ENCODE measurements around the gene TP53BP1.

The TP53BP1 gene

DNA sequence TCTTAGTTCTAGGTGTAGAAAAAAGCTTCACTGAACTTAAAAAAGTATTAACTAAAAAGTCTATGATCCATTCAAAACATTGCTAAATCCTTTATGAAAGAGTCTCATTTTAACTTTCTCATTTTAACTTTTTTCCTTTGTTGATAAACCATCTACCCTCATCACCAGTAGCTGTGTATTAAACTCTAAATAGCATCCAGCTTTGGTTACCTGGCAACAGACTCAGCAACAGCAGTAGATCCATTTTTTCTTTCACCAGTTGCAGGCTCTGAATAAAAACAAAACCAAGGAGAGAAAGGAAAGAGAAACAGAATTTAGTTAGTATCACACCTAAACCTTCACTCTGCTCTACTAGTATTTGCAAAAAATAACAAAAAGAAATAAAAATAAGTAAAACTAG lies 51.6 kb downstream of the TP53BP1 start:
- no peak overlapping the region for H3K4me3 ChIP-seq (ENCODE audit: low read depth, low read length)
- H3K79me2 ChIP-seq (ENCODE audit: control insufficient read depth, insufficient read depth, low read length, unreplicated experiment) = no peaks in the 10 kb centered on the region
- H3K27me3 ChIP-seq (ENCODE audit: insufficient read depth, low read length) = no peaks in the 10 kb centered on the region
- H3K27ac ChIP-seq (ENCODE audit: low read depth, low read length) = peak overlapping the region; percentile 94
- peaks cover 9% of the 10 kb centered on the region for H3K4me1 ChIP-seq (ENCODE audit: control insufficient read depth, insufficient read depth, low read length, unreplicated experiment)
- H3K36me3 ChIP-seq (ENCODE audit: insufficient read depth, low read length) = peaks cover 18% of the 10 kb centered on the region
- H2AFZ ChIP-seq (ENCODE audit: low read length, unreplicated experiment) = no peak overlapping the region

DNA sequence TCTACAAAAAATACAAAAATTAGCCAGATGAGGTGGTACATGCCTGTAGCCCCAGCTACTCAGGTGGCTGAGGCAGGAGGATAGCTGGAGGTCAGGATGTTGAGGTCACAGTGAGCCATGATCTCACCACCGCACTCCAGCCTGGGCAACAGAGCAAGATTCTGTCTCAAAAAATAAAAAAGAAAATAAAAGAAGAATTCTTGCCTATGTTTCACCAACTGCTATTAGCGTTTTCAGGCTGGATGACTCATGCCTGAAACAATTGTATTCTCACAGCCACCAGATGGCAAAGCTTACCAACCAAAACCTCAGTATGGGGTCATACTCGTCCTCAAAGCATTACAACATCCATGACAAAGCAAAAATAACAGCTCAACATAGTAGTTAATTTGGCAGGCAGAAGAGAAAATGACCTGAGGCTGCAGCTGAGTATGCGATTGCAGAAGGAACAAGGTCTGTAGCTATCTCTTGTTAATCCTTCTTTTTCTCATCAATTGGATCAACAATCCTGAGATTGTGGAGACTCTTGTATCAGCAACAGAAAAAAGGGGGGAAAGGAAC lies 52.2 kb downstream of the TP53BP1 start:
- Histone ChIP-seq H2AFZ (ENCODE audit: low read length, unreplicated experiment) (no peak overlapping the region), H3K79me2 (ENCODE audit: control insufficient read depth, insufficient read depth, low read length, unreplicated experiment) (no peaks in the 10 kb centered on the region), H3K4me3 (ENCODE audit: low read depth, low read length) (no peak overlapping the region), H3K36me3 (ENCODE audit: insufficient read depth, low read length) (peaks cover 16% of the 10 kb centered on the region), H3K4me1 (ENCODE audit: control insufficient read depth, insufficient read depth, low read length, unreplicated experiment) (peaks cover 9% of the 10 kb centered on the region), H3K27me3 (ENCODE audit: insufficient read depth, low read length) (no peaks in the 10 kb centered on the region), H3K27ac (ENCODE audit: low read depth, low read length) (peak overlapping the region; percentile 94)

DNA sequence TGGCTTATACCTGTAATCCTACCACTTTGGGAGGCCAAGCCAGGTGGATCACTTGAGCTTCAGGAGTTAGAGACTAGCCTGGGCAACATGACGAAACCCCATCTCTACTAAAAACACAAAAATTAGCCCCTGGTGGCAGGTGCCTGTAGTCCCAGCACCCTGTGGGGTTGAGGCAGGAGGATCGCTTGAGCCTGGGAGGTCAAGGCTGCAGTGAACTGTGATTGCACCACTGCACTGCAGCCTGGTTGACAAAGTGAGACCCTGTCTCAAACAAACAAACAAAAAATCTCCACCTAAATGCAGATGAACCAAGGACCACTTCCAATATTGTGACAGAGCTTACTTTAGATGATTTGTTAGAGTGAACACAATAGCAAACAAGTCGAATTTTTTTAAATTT lies 53.7 kb downstream of the TP53BP1 start:
- H3K79me2 ChIP-seq (ENCODE audit: control insufficient read depth, insufficient read depth, low read length, unreplicated experiment) = no peaks in the 10 kb centered on the region
- peaks cover 9% of the 10 kb centered on the region for H3K4me1 ChIP-seq (ENCODE audit: control insufficient read depth, insufficient read depth, low read length, unreplicated experiment)
- H3K4me3 ChIP-seq (ENCODE audit: low read depth, low read length) = no peak overlapping the region
- H3K27ac ChIP-seq (ENCODE audit: low read depth, low read length) = no peak overlapping the region
- H3K36me3 ChIP-seq (ENCODE audit: insufficient read depth, low read length) = peaks cover 13% of the 10 kb centered on the region
- no peaks in the 10 kb centered on the region for H3K27me3 ChIP-seq (ENCODE audit: insufficient read depth, low read length)
- no peak overlapping the region for H2AFZ ChIP-seq (ENCODE audit: low read length, unreplicated experiment)

DNA sequence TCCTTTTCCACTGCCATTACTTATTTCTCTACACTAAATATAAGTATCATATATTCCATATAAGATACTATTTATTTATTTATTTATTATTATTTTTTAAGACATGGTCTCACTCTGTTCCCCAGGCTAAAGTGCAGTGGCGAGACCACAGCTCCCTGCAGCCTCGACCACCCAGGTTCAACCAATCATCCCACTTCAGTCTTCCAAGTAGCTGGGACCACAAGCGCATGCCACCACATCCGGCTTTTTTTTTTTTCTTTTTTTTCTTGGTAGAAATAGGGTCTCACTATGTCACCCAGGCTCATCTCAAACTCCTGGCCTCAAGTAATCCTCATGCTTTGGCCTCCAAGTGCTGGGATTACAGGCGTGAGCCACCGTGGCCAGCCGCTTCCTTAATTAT lies 56.6 kb downstream of the TP53BP1 start:
- Histone ChIP-seq H3K27ac (ENCODE audit: low read depth, low read length) (no peak overlapping the region), H3K4me3 (ENCODE audit: low read depth, low read length) (no peak overlapping the region), H2AFZ (ENCODE audit: low read length, unreplicated experiment) (no peak overlapping the region), H3K4me1 (ENCODE audit: control insufficient read depth, insufficient read depth, low read length, unreplicated experiment) (peaks cover 8% of the 10 kb centered on the region), H3K79me2 (ENCODE audit: control insufficient read depth, insufficient read depth, low read length, unreplicated experiment) (no peaks in the 10 kb centered on the region), H3K27me3 (ENCODE audit: insufficient read depth, low read length) (no peaks in the 10 kb centered on the region), H3K36me3 (ENCODE audit: insufficient read depth, low read length) (peaks cover 26% of the 10 kb centered on the region)

DNA sequence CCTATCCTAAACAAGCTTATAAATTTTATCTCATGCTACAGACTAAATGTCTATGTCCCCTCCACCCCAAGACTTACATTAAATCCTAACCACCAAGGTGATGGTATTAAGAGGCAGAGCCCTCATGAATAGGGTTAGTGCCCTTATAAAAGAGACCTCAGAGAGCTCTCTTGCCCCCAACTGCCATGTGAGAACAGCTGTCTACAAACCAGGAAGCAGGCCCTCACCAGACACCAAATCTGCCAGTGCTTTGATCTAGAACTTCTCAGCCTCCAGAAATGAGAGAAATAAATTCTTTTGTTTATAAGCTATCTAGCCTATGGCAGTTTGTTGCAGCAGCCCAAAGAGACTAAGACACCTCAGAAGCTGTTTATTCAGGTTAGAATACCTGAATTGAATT lies 58.5 kb downstream of the TP53BP1 start:
- no peak overlapping the region for H3K27ac ChIP-seq (ENCODE audit: low read depth, low read length)
- no peaks in the 10 kb centered on the region for H3K27me3 ChIP-seq (ENCODE audit: insufficient read depth, low read length)
- peaks cover 29% of the 10 kb centered on the region for H3K36me3 ChIP-seq (ENCODE audit: insufficient read depth, low read length)

DNA sequence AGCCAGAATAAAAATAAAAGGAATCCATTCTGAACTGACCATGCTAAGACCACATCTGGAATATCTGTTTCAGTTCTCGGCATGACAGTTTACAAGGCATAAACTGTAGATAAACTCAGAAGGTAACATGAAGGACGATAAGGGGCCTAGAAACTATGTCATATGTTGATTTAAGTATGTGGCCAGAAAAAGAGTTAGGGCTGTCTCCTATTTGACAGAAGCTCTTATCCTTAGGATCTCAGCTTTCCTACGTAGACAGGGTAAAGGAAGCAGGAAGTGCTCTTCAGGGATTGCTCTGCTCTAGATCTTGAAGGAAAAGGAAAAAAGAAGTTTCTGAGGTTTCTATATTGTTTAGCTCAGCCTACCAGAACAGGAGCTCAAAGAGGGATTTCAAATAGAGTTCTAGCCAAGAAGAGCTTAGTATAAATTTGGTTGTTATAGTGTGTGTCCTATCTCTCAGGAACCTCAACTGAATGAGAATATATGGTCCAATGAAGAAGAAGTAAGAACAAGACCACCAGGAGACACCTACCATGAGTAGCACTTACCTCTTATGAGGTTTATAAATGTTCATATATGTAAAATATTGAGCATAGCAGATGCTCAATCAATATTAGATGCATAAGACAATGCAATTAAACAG lies 59.2 kb downstream of the TP53BP1 start:
- Histone ChIP-seq H3K4me3 (ENCODE audit: low read depth, low read length) (no peak overlapping the region), H2AFZ (ENCODE audit: low read length, unreplicated experiment) (no peak overlapping the region), H3K27me3 (ENCODE audit: insufficient read depth, low read length) (no peaks in the 10 kb centered on the region), H3K4me1 (ENCODE audit: control insufficient read depth, insufficient read depth, low read length, unreplicated experiment) (no peaks in the 10 kb centered on the region), H3K36me3 (ENCODE audit: insufficient read depth, low read length) (peaks cover 29% of the 10 kb centered on the region), H3K79me2 (ENCODE audit: control insufficient read depth, insufficient read depth, low read length, unreplicated experiment) (no peaks in the 10 kb centered on the region), H3K27ac (ENCODE audit: low read depth, low read length) (no peak overlapping the region)

More for the DNA sequence above, 58.5 kb downstream of the TP53BP1 start:
- Histone ChIP-seq H2AFZ (ENCODE audit: low read length, unreplicated experiment) (no peak overlapping the region), H3K4me1 (ENCODE audit: control insufficient read depth, insufficient read depth, low read length, unreplicated experiment) (no peaks in the 10 kb centered on the region), H3K4me3 (ENCODE audit: low read depth, low read length) (no peak overlapping the region), H3K79me2 (ENCODE audit: control insufficient read depth, insufficient read depth, low read length, unreplicated experiment) (no peaks in the 10 kb centered on the region)

DNA sequence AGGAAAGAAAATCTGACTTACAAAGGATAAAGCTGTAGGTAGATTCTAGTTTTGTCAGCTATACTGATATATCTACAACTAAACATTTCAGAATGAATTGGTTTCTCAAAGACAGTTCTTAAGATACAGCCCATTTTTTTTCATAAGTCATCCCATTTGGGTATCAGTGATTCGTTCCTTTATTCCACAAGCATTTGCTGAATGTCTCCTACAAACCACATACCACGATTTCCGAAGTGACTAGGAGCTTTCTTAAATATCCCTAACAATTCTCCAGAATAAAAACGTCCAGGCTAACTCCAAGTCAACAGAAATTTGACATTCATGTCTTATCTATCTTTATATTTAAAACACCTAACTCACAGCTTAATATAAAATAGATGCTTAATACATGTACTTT lies 59.8 kb downstream of the TP53BP1 start:
- H3K27me3 ChIP-seq (ENCODE audit: insufficient read depth, low read length) = no peaks in the 10 kb centered on the region
- H3K79me2 ChIP-seq (ENCODE audit: control insufficient read depth, insufficient read depth, low read length, unreplicated experiment) = no peaks in the 10 kb centered on the region
- H3K4me3 ChIP-seq (ENCODE audit: low read depth, low read length) = no peak overlapping the region
- H2AFZ ChIP-seq (ENCODE audit: low read length, unreplicated experiment) = no peak overlapping the region
- H3K27ac ChIP-seq (ENCODE audit: low read depth, low read length) = no peak overlapping the region
- no peaks in the 10 kb centered on the region for H3K4me1 ChIP-seq (ENCODE audit: control insufficient read depth, insufficient read depth, low read length, unreplicated experiment)
- H3K36me3 ChIP-seq (ENCODE audit: insufficient read depth, low read length) = peaks cover 29% of the 10 kb centered on the region

DNA sequence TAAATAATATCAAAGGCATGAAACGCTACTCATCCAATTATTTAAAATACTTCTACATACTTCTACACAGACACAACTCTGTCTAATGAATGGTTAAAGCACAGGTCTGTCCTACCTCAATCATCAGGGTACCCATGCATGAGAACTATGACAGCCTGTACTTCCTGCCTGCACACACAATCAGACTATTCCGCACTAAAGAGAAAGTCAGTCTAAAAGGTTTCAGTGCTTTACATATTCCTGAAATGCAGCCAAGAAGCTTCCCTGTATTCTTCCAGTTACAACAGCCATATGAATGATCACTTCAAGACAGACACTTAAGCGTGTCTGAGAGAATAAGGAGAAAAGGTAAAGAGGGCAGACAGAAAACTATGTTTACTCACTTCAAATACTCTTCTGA lies 63.3 kb downstream of the TP53BP1 start:
- H3K27ac ChIP-seq (ENCODE audit: low read depth, low read length) = no peak overlapping the region
- H3K27me3 ChIP-seq (ENCODE audit: insufficient read depth, low read length) = no peaks in the 10 kb centered on the region
- H3K79me2 ChIP-seq (ENCODE audit: control insufficient read depth, insufficient read depth, low read length, unreplicated experiment) = no peaks in the 10 kb centered on the region
- no peak overlapping the region for H2AFZ ChIP-seq (ENCODE audit: low read length, unreplicated experiment)
- no peaks in the 10 kb centered on the region for H3K4me1 ChIP-seq (ENCODE audit: control insufficient read depth, insufficient read depth, low read length, unreplicated experiment)
- no peak overlapping the region for H3K4me3 ChIP-seq (ENCODE audit: low read depth, low read length)
- H3K36me3 ChIP-seq (ENCODE audit: insufficient read depth, low read length) = peaks cover 30% of the 10 kb centered on the region

DNA sequence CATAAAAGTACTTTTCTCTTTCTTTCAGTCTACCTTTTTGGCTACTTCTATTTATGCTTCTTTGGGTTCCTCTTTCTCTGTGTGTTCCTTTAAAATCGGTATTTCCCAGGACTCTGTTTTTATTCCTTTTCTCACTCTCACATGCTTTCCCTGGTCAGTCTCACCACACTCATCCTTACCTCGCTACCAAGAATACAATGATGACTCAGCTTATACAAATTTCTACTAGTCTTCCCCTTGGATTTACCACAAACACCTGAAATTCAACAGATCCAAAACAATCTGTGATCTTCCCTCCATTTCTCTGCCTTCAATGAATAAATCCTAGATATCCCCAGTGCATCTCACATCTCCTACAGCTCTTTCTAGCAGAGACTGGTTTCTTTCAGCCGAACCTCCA lies 69.2 kb downstream of the TP53BP1 start:
- H3K36me3 ChIP-seq (ENCODE audit: insufficient read depth, low read length) = peaks cover 45% of the 10 kb centered on the region

DNA sequence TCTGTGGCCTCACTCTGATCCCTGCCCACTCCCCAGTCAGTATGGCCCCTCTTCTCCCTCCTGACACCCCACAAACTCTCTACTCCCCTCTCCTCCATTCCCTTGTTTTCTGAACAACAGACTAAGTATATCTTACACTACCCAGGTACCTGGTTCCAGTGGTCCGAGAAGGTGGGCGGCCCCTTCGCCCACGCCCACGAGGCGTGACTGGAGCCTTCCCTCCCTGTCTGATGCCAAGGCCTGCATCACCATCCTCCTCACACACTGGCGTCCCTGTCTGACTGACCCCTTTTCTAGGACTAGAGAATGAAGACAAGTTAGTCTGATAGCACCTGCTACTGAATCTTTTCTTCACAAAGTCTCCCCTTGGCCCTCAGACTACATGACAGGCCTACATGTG lies 72.1 kb downstream of the TP53BP1 start:
- H3K27me3 ChIP-seq (ENCODE audit: insufficient read depth, low read length) = no peaks in the 10 kb centered on the region
- H3K4me3 ChIP-seq (ENCODE audit: low read depth, low read length) = no peak overlapping the region
- no peaks in the 10 kb centered on the region for H3K79me2 ChIP-seq (ENCODE audit: control insufficient read depth, insufficient read depth, low read length, unreplicated experiment)
- peaks cover 38% of the 10 kb centered on the region for H3K36me3 ChIP-seq (ENCODE audit: insufficient read depth, low read length)
- H3K4me1 ChIP-seq (ENCODE audit: control insufficient read depth, insufficient read depth, low read length, unreplicated experiment) = no peaks in the 10 kb centered on the region
- H2AFZ ChIP-seq (ENCODE audit: low read length, unreplicated experiment) = no peak overlapping the region
- no peak overlapping the region for H3K27ac ChIP-seq (ENCODE audit: low read depth, low read length)

More for the DNA sequence above, 69.2 kb downstream of the TP53BP1 start:
- no peak overlapping the region for H3K4me3 ChIP-seq (ENCODE audit: low read depth, low read length)
- H2AFZ ChIP-seq (ENCODE audit: low read length, unreplicated experiment) = no peak overlapping the region
- no peaks in the 10 kb centered on the region for H3K4me1 ChIP-seq (ENCODE audit: control insufficient read depth, insufficient read depth, low read length, unreplicated experiment)
- H3K27ac ChIP-seq (ENCODE audit: low read depth, low read length) = no peak overlapping the region
- no peaks in the 10 kb centered on the region for H3K27me3 ChIP-seq (ENCODE audit: insufficient read depth, low read length)
- H3K79me2 ChIP-seq (ENCODE audit: control insufficient read depth, insufficient read depth, low read length, unreplicated experiment) = no peaks in the 10 kb centered on the region

DNA sequence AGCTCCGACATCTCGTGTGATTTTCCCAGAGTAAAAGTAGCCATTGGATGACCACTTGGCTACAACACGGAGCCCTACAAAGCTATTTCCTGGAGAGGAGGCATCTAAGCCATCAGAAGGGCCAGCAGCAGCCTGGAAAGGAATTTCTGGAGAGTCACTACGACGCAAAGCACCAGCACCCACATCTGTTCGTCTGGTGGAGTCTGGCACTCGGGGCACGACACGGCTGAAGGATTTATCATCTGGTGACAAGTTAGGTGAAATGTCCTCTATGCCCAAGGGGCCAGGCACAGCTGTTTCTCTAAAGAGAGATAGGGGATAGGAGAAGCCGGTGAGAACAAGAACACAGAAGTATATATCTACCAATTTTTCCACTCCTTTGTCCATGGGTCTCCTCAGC lies 72.5 kb downstream of the TP53BP1 start:
- Histone ChIP-seq H3K79me2 (ENCODE audit: control insufficient read depth, insufficient read depth, low read length, unreplicated experiment) (no peaks in the 10 kb centered on the region), H3K36me3 (ENCODE audit: insufficient read depth, low read length) (peaks cover 40% of the 10 kb centered on the region), H3K4me3 (ENCODE audit: low read depth, low read length) (no peak overlapping the region), H3K27ac (ENCODE audit: low read depth, low read length) (no peak overlapping the region), H3K27me3 (ENCODE audit: insufficient read depth, low read length) (no peaks in the 10 kb centered on the region), H3K4me1 (ENCODE audit: control insufficient read depth, insufficient read depth, low read length, unreplicated experiment) (no peaks in the 10 kb centered on the region), H2AFZ (ENCODE audit: low read length, unreplicated experiment) (no peak overlapping the region)

All from ACC112 (cell line).